Thyroid gland (tissue), 4 donors: Measurements from ENCODE around the gene SORCS2.

Experiments used
- CTCF ChIP-seq, 6 experiments: fragments of 200-600 bp in 3 of 6; fragments of 450-650 bp in 3 of 6; sonication (generic) in 3 of 6; IDR thresholded peaks; one replicate each; pipeline ENCODE4 v1.5.1; 2016 to 2019; ENCODE audit warnings: antibody characterized with exemption in 6 of 6, mild to moderate bottlenecking in 2 of 6, inconsistent platforms in 1 of 6, moderate library complexity in 1 of 6
- POLR2A ChIP-seq, 2 donors: fragments of 450-650 bp; IDR thresholded peaks; one replicate each; pipeline ENCODE4 v1.6.1; 2017; ENCODE audit warnings: antibody characterized with exemption in 2 of 2, mild to moderate bottlenecking in 2 of 2, moderate library complexity in 1 of 2

DNA sequence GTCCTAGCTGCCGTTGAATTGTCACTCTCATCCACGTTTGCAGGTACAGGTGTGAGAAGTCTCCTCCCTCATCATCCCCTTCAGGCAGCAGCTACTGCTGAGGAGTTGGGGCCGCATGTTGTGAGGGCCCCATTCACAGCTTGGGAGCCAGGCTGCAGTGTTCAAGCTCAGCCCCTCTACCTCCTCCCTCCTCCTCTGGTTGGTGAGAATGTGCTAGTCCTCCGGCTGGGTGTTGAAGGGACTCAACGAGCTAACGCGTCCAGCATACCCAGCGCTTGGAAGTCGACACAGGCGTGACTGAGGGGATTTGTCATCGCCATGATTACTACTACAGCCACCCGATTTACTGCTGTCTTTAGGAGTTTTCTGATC, 324.4 kb downstream of the SORCS2 start:
- TF ChIP-seq POLR2A (IDR thresholded peaks at IDR 0.05) (no peak), CTCF (IDR thresholded peaks at IDR 0.05) (no peak)
